ENCODE measurements around the gene NDUFS7. TPM values are rescaled to one million over a fixed set of nuclear protein-coding genes. Genes with fewer than 3 reads are reported as not detected.
A peak's percentile ranks its signal among the peaks of the same experiment; 100 is the strongest.

NDUFS7 gene
- total RNA-seq, 1 donor from 2014 or later = 15.4 TPM

DNA sequence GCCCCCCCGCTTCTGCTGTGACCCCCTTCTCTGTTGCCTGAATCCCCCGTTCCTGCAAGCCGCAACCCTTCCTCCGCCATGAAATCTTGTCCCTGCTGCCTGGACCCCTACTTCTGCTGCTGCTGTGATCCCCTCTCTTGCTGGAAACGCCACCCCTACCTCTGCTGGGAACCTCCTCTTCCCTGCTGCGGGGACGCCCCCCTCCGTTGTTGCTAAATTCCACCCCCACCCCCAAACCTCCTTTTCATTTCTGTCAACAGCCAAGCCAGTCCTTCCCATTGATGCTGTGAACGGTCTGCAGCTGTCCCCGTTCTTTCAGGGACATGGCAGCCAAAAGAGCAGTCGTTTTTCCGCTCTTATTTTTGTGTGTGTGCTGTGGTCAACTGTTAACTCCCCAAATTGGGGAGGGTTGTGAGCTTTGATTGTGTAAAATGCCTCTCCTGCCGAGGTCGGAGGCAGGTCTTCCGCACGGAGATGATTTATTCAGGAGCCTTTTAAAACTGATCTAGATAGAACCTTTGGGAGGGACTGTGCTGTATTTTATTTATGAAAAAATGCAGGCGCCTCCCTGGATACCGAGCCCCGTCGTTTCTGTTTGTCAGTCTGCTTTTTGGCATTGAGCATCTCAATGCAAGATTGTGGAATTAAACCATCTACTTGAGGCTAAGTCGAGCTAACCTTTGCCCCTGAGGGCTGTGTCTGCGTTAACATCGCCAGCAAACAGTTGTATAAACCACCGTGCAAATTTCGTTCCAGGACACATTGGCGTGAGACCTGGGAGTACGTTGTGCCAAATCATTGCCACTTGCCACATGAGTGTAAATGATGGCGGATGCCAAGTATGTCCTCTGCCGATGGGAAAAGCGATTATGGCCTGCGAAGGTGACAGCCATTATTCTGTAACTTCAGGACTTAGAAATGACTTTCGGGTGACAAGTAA lies 27.9 kb upstream of the NDUFS7 start:
- Histone ChIP-seq H3K4me3 (peak overlapping the region; percentile 91), H3K36me3 (peaks cover 5% of the 10 kb centered on the region), H3K4me1 (peaks cover 51% of the 10 kb centered on the region), H2AFZ (replicated peaks) (no peak overlapping the region), H3K27ac (no peak overlapping the region), H3K9ac (peak overlapping the region; percentile 68), H3K79me2 (ENCODE audit: low read depth) (peaks cover 46% of the 10 kb centered on the region), H3K27me3 (no peaks in the 10 kb centered on the region), H3K4me2 (peak overlapping the region; percentile 91), H3K9me3 (ENCODE audit: low read depth) (no peaks in the 10 kb centered on the region), H4K20me1 (ENCODE audit: low read depth) (peaks cover 54% of the 10 kb centered on the region), H3F3A (ENCODE audit: low read depth) (peaks cover 62% of the 10 kb centered on the region)
- H3K27me3 Mint-ChIP-seq (ENCODE audit: insufficient read depth, low read depth) = peaks cover 10% of the 10 kb centered on the region
- no peaks in the 10 kb centered on the region for H3K9me3 Mint-ChIP-seq
- peak; percentile 77 for DNase-seq (ENCODE audit: low spot score)
- H3K27ac Mint-ChIP-seq = peak overlapping the region; percentile 70
- TF ChIP-seq, protein P1, sequence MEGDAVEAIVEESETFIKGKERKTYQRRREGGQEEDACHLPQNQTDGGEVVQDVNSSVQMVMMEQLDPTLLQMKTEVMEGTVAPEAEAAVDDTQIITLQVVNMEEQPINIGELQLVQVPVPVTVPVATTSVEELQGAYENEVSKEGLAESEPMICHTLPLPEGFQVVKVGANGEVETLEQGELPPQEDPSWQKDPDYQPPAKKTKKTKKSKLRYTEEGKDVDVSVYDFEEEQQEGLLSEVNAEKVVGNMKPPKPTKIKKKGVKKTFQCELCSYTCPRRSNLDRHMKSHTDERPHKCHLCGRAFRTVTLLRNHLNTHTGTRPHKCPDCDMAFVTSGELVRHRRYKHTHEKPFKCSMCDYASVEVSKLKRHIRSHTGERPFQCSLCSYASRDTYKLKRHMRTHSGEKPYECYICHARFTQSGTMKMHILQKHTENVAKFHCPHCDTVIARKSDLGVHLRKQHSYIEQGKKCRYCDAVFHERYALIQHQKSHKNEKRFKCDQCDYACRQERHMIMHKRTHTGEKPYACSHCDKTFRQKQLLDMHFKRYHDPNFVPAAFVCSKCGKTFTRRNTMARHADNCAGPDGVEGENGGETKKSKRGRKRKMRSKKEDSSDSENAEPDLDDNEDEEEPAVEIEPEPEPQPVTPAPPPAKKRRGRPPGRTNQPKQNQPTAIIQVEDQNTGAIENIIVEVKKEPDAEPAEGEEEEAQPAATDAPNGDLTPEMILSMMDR (IDR thresholded peaks at IDR 0.05) = no peak
- TF ChIP-seq EZH2phosphoT487 (IDR thresholded peaks at IDR 0.05) (no peak), EZH2 (IDR thresholded peaks at IDR 0.05) (no peak)
- peak overlapping the region; percentile 93 for H3K4me3 Mint-ChIP-seq
- H3K36me3 Mint-ChIP-seq = peaks cover 32% of the 10 kb centered on the region
- peaks cover 54% of the 10 kb centered on the region for H3K4me1 Mint-ChIP-seq

DNA sequence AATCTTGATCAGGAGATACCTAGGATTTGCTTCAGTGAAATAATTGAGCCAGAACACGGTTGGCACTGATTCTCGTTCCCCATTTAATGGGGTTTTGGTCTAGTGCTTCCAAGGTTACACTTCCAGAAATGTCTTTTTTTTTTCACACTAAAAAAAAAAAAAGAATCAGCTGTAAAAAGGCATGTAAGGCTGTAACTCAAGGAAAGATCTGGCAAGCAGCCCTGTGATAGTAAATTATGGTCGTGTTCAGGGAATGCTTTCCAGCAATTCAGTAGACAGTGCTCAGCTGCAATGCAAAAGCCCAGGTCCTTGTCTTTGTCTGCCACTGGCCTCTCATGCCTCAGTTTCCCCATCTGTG lies 27.2 kb upstream of the NDUFS7 start:
- Histone ChIP-seq H2AFZ (replicated peaks) (no peak overlapping the region), H3K9me3 (ENCODE audit: low read depth) (no peaks in the 10 kb centered on the region), H3K27ac (no peak overlapping the region), H4K20me1 (ENCODE audit: low read depth) (peaks cover 60% of the 10 kb centered on the region), H3F3A (ENCODE audit: low read depth) (peaks cover 69% of the 10 kb centered on the region), H3K4me3 (peak overlapping the region; percentile 91), H3K27me3 (no peaks in the 10 kb centered on the region), H3K4me1 (peaks cover 58% of the 10 kb centered on the region), H3K36me3 (peaks cover 5% of the 10 kb centered on the region), H3K9ac (no peak overlapping the region), H3K4me2 (peak overlapping the region; percentile 91), H3K79me2 (ENCODE audit: low read depth) (peaks cover 49% of the 10 kb centered on the region)
- no peaks in the 10 kb centered on the region for H3K9me3 Mint-ChIP-seq
- peak overlapping the region; percentile 93 for H3K4me3 Mint-ChIP-seq
- no peak for TF ChIP-seq EZH2 (IDR thresholded peaks at IDR 0.05)
- TF ChIP-seq, protein P1 (IDR thresholded peaks at IDR 0.05) = no peak
- TF ChIP-seq EZH2phosphoT487 (IDR thresholded peaks at IDR 0.05) = no peak
- H3K36me3 Mint-ChIP-seq = peaks cover 32% of the 10 kb centered on the region
- no peak for DNase-seq (ENCODE audit: low spot score)
- H3K27ac Mint-ChIP-seq = no peak overlapping the region
- H3K27me3 Mint-ChIP-seq (ENCODE audit: insufficient read depth, low read depth) = peaks cover 10% of the 10 kb centered on the region
- H3K4me1 Mint-ChIP-seq = peaks cover 55% of the 10 kb centered on the region

DNA sequence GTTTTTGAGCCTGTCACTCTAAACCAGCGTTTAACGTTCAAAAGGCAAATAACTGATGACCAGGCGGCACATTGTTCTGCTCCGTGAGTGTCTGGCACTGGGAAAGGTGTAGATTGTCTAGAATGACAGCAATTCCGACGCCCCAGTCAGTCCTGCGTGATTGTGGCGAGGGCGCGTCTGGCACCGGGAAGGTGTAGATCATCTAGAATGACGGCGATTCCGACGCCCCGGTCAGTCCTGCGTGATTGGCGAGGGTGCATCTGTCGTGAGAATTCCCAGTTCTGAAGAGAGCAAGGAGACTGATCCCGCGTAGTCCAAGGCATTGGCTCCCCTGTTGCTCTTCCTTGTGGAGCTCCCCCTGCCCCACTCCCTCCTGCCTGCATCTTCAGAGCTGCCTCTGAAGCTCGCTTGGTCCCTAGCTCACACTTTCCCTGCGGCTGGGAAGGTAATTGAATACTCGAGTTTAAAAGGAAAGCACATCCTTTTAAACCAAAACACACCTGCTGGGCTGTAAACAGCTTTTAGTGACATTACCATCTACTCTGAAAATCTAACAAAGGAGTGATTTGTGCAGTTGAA lies 26.1 kb upstream of the NDUFS7 start:
- H3K36me3 ChIP-seq = peaks cover 5% of the 10 kb centered on the region
- no peaks in the 10 kb centered on the region for H3K9me3 ChIP-seq (ENCODE audit: low read depth)
- TF ChIP-seq EZH2 (IDR thresholded peaks at IDR 0.05) (no peak), EZH2phosphoT487 (IDR thresholded peaks at IDR 0.05) (no peak)
- TF ChIP-seq, protein P1 (IDR thresholded peaks at IDR 0.05) = no peak
- peak overlapping the region; percentile 91 for H3K4me2 ChIP-seq
- Mint-ChIP-seq H3K4me1 (peaks cover 61% of the 10 kb centered on the region), H3K9me3 (no peaks in the 10 kb centered on the region), H3K36me3 (peaks cover 38% of the 10 kb centered on the region), H3K4me3 (peak overlapping the region; percentile 46), H3K27me3 (ENCODE audit: insufficient read depth, low read depth) (peaks cover 10% of the 10 kb centered on the region), H3K27ac (no peak overlapping the region)
- H3K27me3 ChIP-seq = no peaks in the 10 kb centered on the region
- peak overlapping the region; percentile 62 for H3K27ac ChIP-seq
- peak overlapping the region; percentile 22 for H3K4me3 ChIP-seq
- peaks cover 60% of the 10 kb centered on the region for H3K79me2 ChIP-seq (ENCODE audit: low read depth)
- peaks cover 78% of the 10 kb centered on the region for H3F3A ChIP-seq (ENCODE audit: low read depth)
- H3K9ac ChIP-seq = no peak overlapping the region
- H3K4me1 ChIP-seq = peaks cover 69% of the 10 kb centered on the region
- peaks cover 72% of the 10 kb centered on the region for H4K20me1 ChIP-seq (ENCODE audit: low read depth)
- peak; percentile 82 for DNase-seq (ENCODE audit: low spot score)
- no peak overlapping the region for H2AFZ ChIP-seq (replicated peaks)

Measured in neural progenitor cell (in vitro differentiated cells).